Gastrocnemius medialis (tissue), 4 donors: ENCODE measurements around the gene ANKRD29. TPM values are rescaled to one million over a fixed set of nuclear protein-coding genes. Genes with fewer than 3 reads are reported as not detected.

Experiments used
- ATAC-seq, 2 donors: fragments of 150-250 bp; one replicate each; pipeline ENCODE4 v1.9.1; 2016
- DNase-seq, 2 donors: peaks; one replicate each; pipeline ENCODE4 v3.0.0-alpha.2; 2019
- H3K27ac ChIP-seq, 4 donors: fragments of 200-600 bp; sonication (generic); 1 replicate in 1 of 4; 2 replicates in 3 of 4; pipeline ENCODE4 v1.5.1; 2016 to 2018; ENCODE audit warnings: mild to moderate bottlenecking in 2 of 4, moderate library complexity in 1 of 4
- H3K27me3 ChIP-seq, 3 donors: fragments of 200-600 bp; sonication (generic) in 2 of 3; 1 replicate in 1 of 3; 2 replicates in 2 of 3; pipeline versions ENCODE4 v1.5.1 to v1.6.0; 2016 to 2019; ENCODE audit warnings: mild to moderate bottlenecking in 1 of 3, moderate library complexity in 1 of 3
- H3K36me3 ChIP-seq, 2 donors: fragments of 200-600 bp; sonication (generic) in 1 of 2; one replicate each; pipeline ENCODE4 v1.5.1; 2017 to 2018
- H3K4me1 ChIP-seq, 2 donors: fragments of 200-600 bp; sonication (generic) in 1 of 2; one replicate each; pipeline ENCODE4 v1.5.1; 2016 to 2017; ENCODE audit warnings: mild to moderate bottlenecking in 2 of 2
- H3K4me3 ChIP-seq, 4 donors: fragments of 200-600 bp; sonication (generic) in 3 of 4; 1 replicate in 1 of 4; 2 replicates in 3 of 4; pipeline ENCODE4 v1.5.1; 2016 to 2019; ENCODE audit warnings: mild to moderate bottlenecking in 2 of 4
- H3K9me3 ChIP-seq, 3 donors: fragments of 200-600 bp; sonication (generic) in 2 of 3; 1 replicate in 1 of 3; 2 replicates in 2 of 3; pipeline ENCODE4 v1.5.1; 2016 to 2019
- POLR2A ChIP-seq, 2 donors: fragments of 450-650 bp; IDR thresholded peaks; one replicate each; pipeline ENCODE4 v1.6.1; 2017; ENCODE audit warnings: antibody characterized with exemption in 2 of 2, mild to moderate bottlenecking in 2 of 2, moderate library complexity in 2 of 2
- in situ Hi-C, 4 donors: fragments of 200-750 bp; cut with MboI; loops; one replicate each; pipeline versions ENCODE4 v1.15.0 to v1.8.0; 2017; ENCODE audit warnings: low sequenced_read_pairs in 4 of 4
- intact Hi-C: fragments of 100-400 bp; cut with DNase I; formaldehyde crosslinking; loops from one replicate; pipeline ENCODE4 v1.15.1; 2023; ENCODE audit warnings: low total_unique reads
- total RNA-seq, 4 donors: library from RNA; depleted of rRNA; stranded (reverse); fragments of >200 nt; gene quantifications; one replicate each; pipeline versions ENCODE4 v1.1.0 to v1.2.3, GENCODE V29; 2016
- TF ChIP-seq, protein P1 (sequence below), 5 experiments: fragments of 450-650 bp in 3 of 5; fragments of 200-600 bp in 2 of 5; sonication (generic) in 2 of 5; IDR thresholded peaks in 4 of 5; conservative IDR thresholded peaks in 1 of 5; 1 replicate in 4 of 5; 2 replicates in 1 of 5; pipeline ENCODE4 v1.5.1; 2016 to 2019; ENCODE audit warnings: antibody characterized with exemption in 5 of 5, mild to moderate bottlenecking in 3 of 5, moderate library complexity in 3 of 5

The ANKRD29 gene
- total RNA-seq, 4 donors from 2014 or later, result 0.93 to 2.8 (median 1.6) TPM

GRCh38 chr18:23668731-23669130 is 6.0 kb upstream of the ANKRD29 start:
- H3K4me3 ChIP-seq, result no peak overlapping the region
- H3K27me3 ChIP-seq, result peaks cover 0 to 5% (median 5%) of the 10 kb centered on the region in 3 donors
- DNase-seq (no peak), ATAC-seq (no peak)
- H3K27ac ChIP-seq, result no peak overlapping the region
- in situ Hi-C loops (loop anchor here in 2 of 4 donors (25.0 kb wide), 2 partner anchors 94 to 244 kb away; no protein-coding TSS in a partner anchor), intact Hi-C loops (no loop called here)
- no peaks in the 10 kb centered on the region for H3K9me3 ChIP-seq
- H3K4me1 ChIP-seq, result no peaks in the 10 kb centered on the region
- H3K36me3 ChIP-seq, result no peaks in the 10 kb centered on the region
- TF ChIP-seq, protein P1, sequence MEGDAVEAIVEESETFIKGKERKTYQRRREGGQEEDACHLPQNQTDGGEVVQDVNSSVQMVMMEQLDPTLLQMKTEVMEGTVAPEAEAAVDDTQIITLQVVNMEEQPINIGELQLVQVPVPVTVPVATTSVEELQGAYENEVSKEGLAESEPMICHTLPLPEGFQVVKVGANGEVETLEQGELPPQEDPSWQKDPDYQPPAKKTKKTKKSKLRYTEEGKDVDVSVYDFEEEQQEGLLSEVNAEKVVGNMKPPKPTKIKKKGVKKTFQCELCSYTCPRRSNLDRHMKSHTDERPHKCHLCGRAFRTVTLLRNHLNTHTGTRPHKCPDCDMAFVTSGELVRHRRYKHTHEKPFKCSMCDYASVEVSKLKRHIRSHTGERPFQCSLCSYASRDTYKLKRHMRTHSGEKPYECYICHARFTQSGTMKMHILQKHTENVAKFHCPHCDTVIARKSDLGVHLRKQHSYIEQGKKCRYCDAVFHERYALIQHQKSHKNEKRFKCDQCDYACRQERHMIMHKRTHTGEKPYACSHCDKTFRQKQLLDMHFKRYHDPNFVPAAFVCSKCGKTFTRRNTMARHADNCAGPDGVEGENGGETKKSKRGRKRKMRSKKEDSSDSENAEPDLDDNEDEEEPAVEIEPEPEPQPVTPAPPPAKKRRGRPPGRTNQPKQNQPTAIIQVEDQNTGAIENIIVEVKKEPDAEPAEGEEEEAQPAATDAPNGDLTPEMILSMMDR (IDR thresholded peaks at IDR 0.05 in 4 of 5, conservative IDR thresholded peaks at IDR 0.05 in 1 of 5), result no peak
- no peak for TF ChIP-seq POLR2A (IDR thresholded peaks at IDR 0.05)

DNA sequence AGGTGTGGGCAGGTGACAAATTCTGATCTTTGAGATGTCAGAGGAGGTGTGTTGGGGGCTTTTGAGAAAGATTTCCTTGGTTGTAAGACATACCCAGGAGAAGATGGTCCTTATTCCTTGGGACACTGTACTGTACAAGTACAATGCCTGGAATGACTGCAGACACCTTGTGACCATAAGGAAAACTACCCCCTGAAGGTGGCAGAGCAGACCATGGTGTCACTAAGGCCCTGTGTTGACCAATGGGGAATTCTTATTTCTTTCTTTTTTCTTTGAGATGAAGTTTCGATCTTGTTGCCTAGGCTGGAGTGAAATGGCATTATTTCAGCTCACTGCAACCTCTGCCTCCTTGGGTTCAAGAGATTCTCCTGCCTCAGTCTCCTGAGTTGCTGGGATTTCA is 4.4 kb upstream of the ANKRD29 start:
- in situ Hi-C loops, result loop anchor here in 2 of 4 donors (25.0 kb wide), 2 partner anchors 95 to 245 kb away; no protein-coding TSS in a partner anchor

DNA sequence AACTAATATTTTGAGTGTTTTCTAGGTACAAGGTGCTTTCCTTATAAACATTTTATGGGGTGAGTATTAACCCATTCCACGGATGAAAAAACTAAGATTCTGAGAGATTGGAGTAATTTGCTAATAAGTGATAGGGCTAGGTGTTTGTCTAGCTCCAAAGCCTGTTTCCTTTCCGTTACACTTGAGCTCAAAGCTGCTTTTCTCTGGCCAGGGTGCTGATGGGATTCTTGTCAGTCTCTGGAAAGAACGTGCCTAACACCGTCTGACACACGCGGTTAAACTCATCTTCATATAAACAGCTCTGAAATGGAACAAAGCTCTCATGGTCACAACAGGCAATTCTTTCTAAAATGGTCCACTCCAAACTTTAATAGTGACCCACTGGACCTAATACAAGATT is 2.0 kb upstream of the ANKRD29 start:
- TF ChIP-seq, protein P1 (IDR thresholded peaks at IDR 0.05 in 4 of 5, conservative IDR thresholded peaks at IDR 0.05 in 1 of 5), result no peak
- TF ChIP-seq POLR2A (IDR thresholded peaks at IDR 0.05), result no peak
- intact Hi-C loops, result no loop called here
- DNase-seq, result no peak
- Histone ChIP-seq H3K4me3 (no peak overlapping the region), H3K4me1 (peaks cover 0 to 7% of the 10 kb centered on the region in 2 donors), H3K27ac (no peak overlapping the region), H3K9me3 (no peaks in the 10 kb centered on the region), H3K36me3 (no peaks in the 10 kb centered on the region), H3K27me3 (peaks cover 33 to 42% (median 40%) of the 10 kb centered on the region in 3 donors)
- no peak for ATAC-seq
- in situ Hi-C loops, result loop anchor here in 2 of 4 donors (25.0 kb wide), 2 partner anchors 98 to 248 kb away; no protein-coding TSS in a partner anchor

More for the DNA sequence above, 4.4 kb upstream of the ANKRD29 start:
- no peak for DNase-seq
- H3K27me3 ChIP-seq, result peaks cover 10 to 18% (median 17%) of the 10 kb centered on the region in 3 donors
- ATAC-seq, result no peak
- TF ChIP-seq POLR2A (IDR thresholded peaks at IDR 0.05), result no peak
- TF ChIP-seq, protein P1 (IDR thresholded peaks at IDR 0.05 in 4 of 5, conservative IDR thresholded peaks at IDR 0.05 in 1 of 5), result no peak
- no peak overlapping the region for H3K27ac ChIP-seq
- no peak overlapping the region for H3K4me3 ChIP-seq
- H3K9me3 ChIP-seq, result no peaks in the 10 kb centered on the region
- H3K36me3 ChIP-seq, result no peaks in the 10 kb centered on the region
- intact Hi-C loops, result no loop called here
- peaks cover 0 to 7% of the 10 kb centered on the region in 2 donors for H3K4me1 ChIP-seq

- no peak overlapping the region for H3K27ac ChIP-seq
Observed at GRCh38 chr18:23661735-23662308, 889 bp downstream of the ANKRD29 start.

More at GRCh38 chr18:23661735-23662308, 889 bp downstream of the ANKRD29 start:
- no peak for ATAC-seq
- in situ Hi-C loops, result loop anchor here in 2 of 4 donors (25.0 kb wide), 2 partner anchors 100 to 250 kb away; no protein-coding TSS in a partner anchor
- no peak for TF ChIP-seq POLR2A (IDR thresholded peaks at IDR 0.05)
- TF ChIP-seq, protein P1 (IDR thresholded peaks at IDR 0.05 in 4 of 5, conservative IDR thresholded peaks at IDR 0.05 in 1 of 5), result no peak
- Histone ChIP-seq H3K4me3 (peak overlapping the region; percentile 51 to 58 (median 53)), H3K27me3 (peaks cover 37 to 44% (median 41%) of the 10 kb centered on the region in 3 donors), H3K4me1 (peaks cover 0 to 7% of the 10 kb centered on the region in 2 donors), H3K9me3 (no peaks in the 10 kb centered on the region), H3K36me3 (no peaks in the 10 kb centered on the region)
- DNase-seq, result no peak
- intact Hi-C loops, result no loop called here
